Skeletal muscle tissue (tissue), 4 donors: Measurements from ENCODE around the gene BRIP1. TPM values are rescaled to one million over a fixed set of nuclear protein-coding genes. Genes with fewer than 3 reads are reported as not detected.
"Not testable (repeated sequence)": the region's sequence is repeated elsewhere in the genome, so short reads cannot be mapped to it uniquely, and the experiment has no call there.

ENCODE experiments used
- H3K27ac ChIP-seq: one replicate; pipeline ENCODE4 v1.7.0; 2013; ENCODE audit warnings: mild to moderate bottlenecking, low read depth, low read length, inconsistent platforms
- H3K27me3 ChIP-seq, 3 donors: one replicate each; pipeline ENCODE4 v1.7.0; 2013; ENCODE audit warnings: low read length in 3 of 3; ENCODE audit not compliant: control insufficient read depth in 3 of 3, insufficient read depth in 3 of 3
- H3K36me3 ChIP-seq, 3 donors: one replicate each; pipeline ENCODE4 v1.7.0; 2013; ENCODE audit warnings: low read length in 3 of 3; ENCODE audit not compliant: control insufficient read depth in 3 of 3, insufficient read depth in 3 of 3
- H3K4me1 ChIP-seq, 3 donors: one replicate each; pipeline ENCODE4 v1.7.0; 2013; ENCODE audit warnings: low read length in 3 of 3, mild to moderate bottlenecking in 3 of 3; ENCODE audit not compliant: control insufficient read depth in 3 of 3, insufficient read depth in 3 of 3
- H3K4me3 ChIP-seq, 3 donors: one replicate each; pipeline ENCODE4 v1.7.0; 2013; ENCODE audit warnings: low read length in 3 of 3
- H3K9ac ChIP-seq, 3 donors: one replicate each; pipeline ENCODE4 v1.7.0; 2013; ENCODE audit warnings: low read length in 3 of 3, mild to moderate bottlenecking in 3 of 3, moderate library complexity in 2 of 3, low read depth in 1 of 3
- H3K9me3 ChIP-seq, 3 donors: one replicate each; pipeline ENCODE4 v1.7.0; 2013; ENCODE audit warnings: low read length in 3 of 3; ENCODE audit not compliant: control insufficient read depth in 3 of 3
- total RNA-seq: library from RNA; depleted of rRNA; stranded (reverse); fragments of >200 nt; gene quantifications from one replicate; pipeline ENCODE4 v1.2.3, GENCODE V29; 2014
- donor health status: Osteomylitis.

BRIP1 gene
- total RNA-seq, 1 donor from 2014 or later: 4.2 TPM

DNA sequence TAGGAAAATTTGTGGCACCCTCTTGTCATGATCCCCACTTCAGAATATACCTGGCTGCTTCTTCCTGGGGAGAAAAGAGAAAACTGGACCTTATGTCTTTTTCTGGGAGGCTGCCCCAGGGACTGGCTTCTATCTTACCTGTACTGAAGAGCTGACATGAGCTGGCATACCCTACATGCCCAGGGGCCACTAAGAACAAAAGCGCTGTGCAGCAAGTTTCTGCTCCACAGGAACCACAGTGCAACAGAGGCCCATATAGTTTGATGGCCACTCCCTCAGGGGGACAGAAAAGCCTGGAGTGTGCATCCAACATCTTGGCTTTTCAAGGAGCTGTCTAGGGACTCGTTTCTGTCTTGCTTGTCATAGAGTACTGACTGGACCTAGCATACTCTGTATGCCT is 175.6 kb downstream of the BRIP1 start:
- Histone ChIP-seq H3K36me3 (no peaks in the 10 kb centered on the region), H3K27me3 (no peaks in the 10 kb centered on the region), H3K9me3 (no peaks in the 10 kb centered on the region), H3K4me1 (no peaks in the 10 kb centered on the region), H3K9ac (no peak overlapping the region), H3K4me3 (no peak overlapping the region), H3K27ac (no peak overlapping the region)

DNA sequence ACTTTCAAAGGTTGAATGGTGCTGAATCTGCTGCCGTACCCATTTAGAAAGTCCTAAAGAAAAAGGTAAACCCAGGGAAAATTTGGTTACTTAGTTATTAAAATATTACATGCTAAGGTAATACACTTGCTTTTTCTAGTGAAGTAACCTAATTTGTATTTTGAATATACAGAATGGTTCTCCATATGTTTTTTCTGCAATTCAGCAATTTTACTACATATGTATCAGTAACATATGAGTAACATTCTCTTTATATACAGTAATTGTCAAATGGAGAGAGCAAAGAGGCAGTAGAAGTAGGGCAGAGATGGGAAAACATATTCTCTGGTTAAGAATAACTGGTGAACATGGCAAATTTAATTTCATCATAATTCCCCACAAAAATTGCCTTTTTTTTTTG is 177.2 kb downstream of the BRIP1 start:
- Histone ChIP-seq H3K9me3 (no peaks in the 10 kb centered on the region), H3K4me3 (no peak overlapping the region), H3K9ac (no peak overlapping the region), H3K4me1 (no peaks in the 10 kb centered on the region), H3K27ac (no peak overlapping the region), H3K36me3 (no peaks in the 10 kb centered on the region), H3K27me3 (no peaks in the 10 kb centered on the region)

- H3K4me3 ChIP-seq: no peak overlapping the region
- H3K27me3 ChIP-seq: no peaks in the 10 kb centered on the region
- no peaks in the 10 kb centered on the region for H3K4me1 ChIP-seq
- H3K36me3 ChIP-seq: no peaks in the 10 kb centered on the region
- H3K27ac ChIP-seq: no peak overlapping the region
- H3K9ac ChIP-seq: no peak overlapping the region
- H3K9me3 ChIP-seq: no peaks in the 10 kb centered on the region
Observed at GRCh38 chr17:61684818-61685217, 178.5 kb downstream of the BRIP1 start.

DNA sequence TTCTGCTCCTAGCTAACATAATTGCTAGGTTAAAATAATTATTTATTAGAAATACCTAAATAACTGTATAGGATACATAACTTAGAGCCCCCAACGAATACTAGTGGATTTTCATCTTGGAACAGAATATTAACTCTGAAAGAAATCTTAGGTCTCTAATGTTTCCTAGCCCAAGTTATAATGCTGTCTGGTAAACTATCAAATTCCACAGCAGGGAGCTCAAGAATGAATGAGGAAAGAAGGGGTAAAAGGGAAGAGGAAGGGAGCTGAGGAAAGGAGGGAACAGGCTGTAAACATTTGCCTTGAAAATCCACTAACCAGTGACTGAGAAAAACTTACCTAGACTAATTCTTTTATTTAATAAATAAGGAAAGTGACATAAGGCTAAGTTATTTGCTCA is 179.2 kb downstream of the BRIP1 start:
- H3K9ac ChIP-seq: no peak overlapping the region
- H3K9me3 ChIP-seq: no peaks in the 10 kb centered on the region
- H3K4me3 ChIP-seq: no peak overlapping the region

DNA sequence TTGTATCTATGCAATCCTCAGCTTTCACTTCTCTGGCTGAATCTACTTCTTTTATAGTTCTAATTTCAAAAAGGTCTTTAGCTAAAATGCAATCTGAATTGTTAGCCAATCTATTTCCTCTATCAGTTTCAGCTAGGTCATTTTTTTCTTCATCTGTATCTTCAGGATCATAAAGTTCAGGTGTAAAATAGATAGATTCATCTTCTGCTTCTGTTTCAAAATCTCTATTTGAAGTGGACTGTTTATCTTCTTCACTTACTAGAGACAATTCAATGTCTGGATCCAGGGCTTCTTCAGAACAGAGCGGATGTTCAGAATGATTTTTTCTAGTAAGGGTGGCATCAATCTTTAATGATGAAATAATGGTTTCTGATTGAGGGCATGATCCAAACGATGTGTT is 179.9 kb downstream of the BRIP1 start:
- Histone ChIP-seq H3K4me1 (no peaks in the 10 kb centered on the region), H3K9me3 (no peaks in the 10 kb centered on the region), H3K27me3 (no peaks in the 10 kb centered on the region), H3K27ac (no peak overlapping the region), H3K4me3 (no peak overlapping the region), H3K36me3 (no peaks in the 10 kb centered on the region), H3K9ac (no peak overlapping the region)

More for the DNA sequence above, 179.2 kb downstream of the BRIP1 start:
- H3K27ac ChIP-seq: no peak overlapping the region
- no peaks in the 10 kb centered on the region for H3K4me1 ChIP-seq
- H3K36me3 ChIP-seq: no peaks in the 10 kb centered on the region
- H3K27me3 ChIP-seq: no peaks in the 10 kb centered on the region

GRCh38 chr17:61680921-61681320 is 182.4 kb downstream of the BRIP1 start:
- Histone ChIP-seq H3K9me3 (no peaks in the 10 kb centered on the region), H3K4me1 (no peaks in the 10 kb centered on the region), H3K27me3 (no peaks in the 10 kb centered on the region), H3K4me3 (no peak overlapping the region), H3K9ac (no peak overlapping the region), H3K27ac (no peak overlapping the region), H3K36me3 (no peaks in the 10 kb centered on the region)

DNA sequence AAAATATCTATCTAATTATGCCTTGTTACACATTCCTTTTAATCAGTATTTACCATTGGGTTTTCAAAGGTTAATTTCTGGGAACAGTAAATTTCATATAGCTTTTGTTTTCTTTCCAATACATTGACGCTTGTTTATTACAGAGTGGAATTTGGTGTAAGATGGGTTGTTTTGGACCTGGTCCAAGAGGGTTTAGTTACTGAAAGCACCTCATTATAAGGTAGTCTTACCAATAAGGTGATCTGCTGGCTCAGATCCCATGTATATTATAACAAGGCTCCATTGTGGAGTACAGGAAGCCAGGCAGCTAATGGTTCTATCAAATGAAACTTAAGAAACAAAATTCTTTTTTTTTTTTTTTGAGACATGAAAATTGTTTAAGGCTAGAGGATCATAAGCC is 185.0 kb downstream of the BRIP1 start:
- Histone ChIP-seq H3K27me3 (no peaks in the 10 kb centered on the region), H3K27ac (no peak overlapping the region), H3K4me1 (no peaks in the 10 kb centered on the region), H3K9ac (no peak overlapping the region), H3K4me3 (no peak overlapping the region), H3K9me3 (no peaks in the 10 kb centered on the region), H3K36me3 (no peaks in the 10 kb centered on the region)

DNA sequence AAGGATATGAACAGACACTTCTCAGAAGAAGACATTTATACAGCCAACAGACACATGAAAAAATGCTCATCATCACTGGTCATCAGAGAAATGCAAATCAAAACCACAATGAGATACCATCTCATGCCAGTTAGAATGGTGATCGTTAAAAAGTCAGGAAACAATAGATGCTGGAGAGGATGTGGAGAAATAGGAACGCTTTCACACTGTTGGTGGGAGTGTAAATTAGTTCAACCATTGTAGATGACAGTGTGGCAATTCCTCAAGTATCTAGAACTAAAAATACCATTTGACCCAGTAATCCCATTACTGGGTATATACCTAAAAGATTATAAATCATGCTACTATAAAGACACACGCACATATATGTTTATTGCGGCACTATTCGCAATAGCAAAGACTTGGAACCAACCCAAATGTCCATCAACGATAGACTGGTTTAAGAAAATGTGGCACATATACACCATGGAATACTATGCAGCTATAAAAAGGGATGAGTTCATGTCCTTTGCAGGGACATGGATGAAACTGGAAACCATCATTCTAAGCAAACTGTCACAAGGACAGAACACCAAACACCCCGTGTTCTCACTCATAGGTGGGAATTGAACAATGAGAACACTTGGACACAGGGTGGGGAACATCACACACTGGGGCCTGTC is 186.0 kb downstream of the BRIP1 start:
- H3K36me3 ChIP-seq, H3K27ac ChIP-seq, H3K4me3 ChIP-seq, H3K9me3 ChIP-seq, H3K27me3 ChIP-seq, H3K9ac ChIP-seq, H3K4me1 ChIP-seq: not testable (repeated sequence)

GRCh38 chr17:61676522-61676921 is 186.8 kb downstream of the BRIP1 start:
- not testable (repeated sequence) for H3K4me3 ChIP-seq, H3K9me3 ChIP-seq, H3K9ac ChIP-seq, H3K36me3 ChIP-seq, H3K27ac ChIP-seq, H3K27me3 ChIP-seq, H3K4me1 ChIP-seq

DNA sequence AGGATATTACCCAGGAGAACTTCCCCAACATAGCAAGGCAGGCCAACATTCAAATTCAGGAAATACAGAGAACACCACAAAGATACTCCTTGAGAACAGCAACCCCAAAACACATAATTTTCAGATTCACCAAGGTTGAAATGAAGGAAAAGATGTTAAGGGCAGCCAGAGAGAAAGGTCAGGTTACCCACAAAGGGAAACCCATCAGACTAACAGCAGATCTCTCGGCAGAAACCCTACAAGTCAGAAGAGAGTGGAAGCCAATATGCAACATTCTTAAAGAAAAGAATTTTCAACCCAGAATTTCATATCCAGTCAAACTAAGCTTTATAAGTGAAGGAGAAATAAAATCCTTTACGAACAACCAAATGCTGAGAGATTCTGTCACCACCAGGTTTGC is 188.7 kb downstream of the BRIP1 start:
- not testable (repeated sequence) for H3K9ac ChIP-seq, H3K4me1 ChIP-seq, H3K4me3 ChIP-seq, H3K27ac ChIP-seq, H3K36me3 ChIP-seq, H3K9me3 ChIP-seq, H3K27me3 ChIP-seq
